NB4 (cell line): Measurements from ENCODE around the gene AHCY.

Experiments used
- CTCF ChIP-seq: IDR thresholded peaks from one replicate; pipeline ENCODE4 v1.5.1; 2012; ENCODE audit warnings: low read depth, low read length
- POLR2A ChIP-seq: IDR thresholded peaks from 2 replicates; pipeline ENCODE4 v1.6.1; 2011; ENCODE audit warnings: mild to moderate bottlenecking; ENCODE audit not compliant: insufficient read length; ENCODE audit errors: extremely low read depth

DNA sequence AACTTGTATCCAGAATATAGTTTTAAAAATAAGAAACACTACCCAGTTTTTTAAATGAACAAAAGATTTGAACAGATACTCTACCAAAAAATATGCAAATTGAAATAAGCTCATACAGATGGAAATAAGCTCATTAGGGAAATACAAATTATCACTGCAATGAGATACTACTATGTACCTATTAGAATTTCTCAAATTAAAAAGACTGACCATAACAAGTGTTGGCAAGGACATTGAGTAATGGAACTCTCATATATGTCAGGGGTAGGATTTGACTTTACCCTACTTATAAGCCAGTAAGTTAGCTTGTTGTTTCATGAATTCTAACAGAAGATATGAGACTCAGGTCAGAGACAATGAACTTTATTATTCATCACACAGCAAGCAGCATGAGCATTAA lies 71.5 kb downstream of the AHCY start:
- TF ChIP-seq CTCF, result no peak
- no peak for TF ChIP-seq POLR2A
